GM12872 (cell line): ENCODE results near the gene CFL1.

ENCODE experiments used
- CTCF ChIP-seq: IDR thresholded peaks from 3 replicates; pipeline ENCODE4 v1.5.1; 2011; ENCODE audit warnings: low read depth, mild to moderate bottlenecking, low read length, moderate library complexity; ENCODE audit not compliant: insufficient read depth

Gene CFL1

GRCh38 chr11:65861165-65861505, 3.2 kb upstream of the CFL1 start:
- no peak for TF ChIP-seq CTCF

- peak; percentile 86 for TF ChIP-seq CTCF
These were observed 2.5 kb upstream of the CFL1 start, which contains the start of gene MUS81 for GRCh38 chr11:65860278-65861164. Gene MUS81, plus strand, starts transcription at chr11:65860433. Its CDS starts 321 bp downstream, at chr11:65860754.

- TF ChIP-seq CTCF: no peak
These were observed 1.9 kb upstream of the CFL1 start for GRCh38 chr11:65859812-65860277.

GRCh38 chr11:65859095-65859811, 1.3 kb upstream of the CFL1 start:
- TF ChIP-seq CTCF: no peak; the same call in 2 of the 3 replicates

- TF ChIP-seq CTCF: no peak; the same call in 2 of the 3 replicates
These were observed 704 bp upstream of the CFL1 start for GRCh38 chr11:65858681-65859087.

GRCh38 chr11:65857500-65857852, 504 bp downstream of the CFL1 start:
- no peak for TF ChIP-seq CTCF

- no peak for TF ChIP-seq CTCF
These were observed 1.1 kb downstream of the CFL1 start for GRCh38 chr11:65856689-65857499.
